HCT116 (cell line): ENCODE results near the gene FILIP1. TPM values are rescaled to one million over a fixed set of nuclear protein-coding genes. Genes with fewer than 3 reads are reported as not detected.

Experiments
- ATAC-seq: fragments of 200-7000 bp; cut with Tn5 transposase; 2 replicates; pipeline ENCODE4 v1.9.1; 2020; ENCODE audit warnings: mild to moderate bottlenecking, moderate library complexity
- Bru-seq: library from RNA; stranded (reverse); fragments of 400-500 nt; gene quantifications from one replicate; lab custom pipeline; 2021; lab: Mats Ljungman, UMichigan
- BruChase-seq, 2 experiments: library from RNA; stranded (reverse); fragments of 400-500 nt; gene quantifications; one replicate each; lab custom pipeline; 2021; lab: Mats Ljungman, UMichigan
- BruUV-seq: library from RNA; stranded (reverse); fragments of 400-500 nt; replicated peaks from 2 replicates; lab custom pipeline; 2021; lab: Mats Ljungman, UMichigan
- CTCF ChIA-PET: fragments of 300-600 bp; sonication (Branson Sonifier 250); formaldehyde crosslinking; loops from one replicate; lab custom pipeline; 2021; ENCODE audit warnings: antibody characterized with exemption; lab: Charles Lee
- POLR2A ChIA-PET: fragments of 300-600, 350-600 bp; sonication (Branson Sonifier 250); formaldehyde crosslinking; loops from one replicate; lab custom pipeline; 2021; ENCODE audit warnings: antibody characterized with exemption; lab: Charles Lee
- RAD21 ChIA-PET, 2 experiments: fragments of 300-600 bp; sonication (Branson Sonifier 250); formaldehyde crosslinking; loops; one replicate each; lab custom pipeline; 2023; ENCODE audit warnings: low total read pairs in 2 of 2; ENCODE audit not compliant: uncharacterized antibody in 2 of 2, unreplicated experiment in 2 of 2, low non-redundant PET in 1 of 2; lab: Charles Lee
- DNase-seq: peaks from one replicate; pipeline ENCODE4 v3.0.0-alpha.2; 2010; ENCODE audit warnings: low read depth, low spot score
- H2AFZ ChIP-seq: fragments of 200-600 bp; shearing (Covaris generic), sonication (generic); 2 replicates; pipeline ENCODE4 v1.6.1; 2017; ENCODE audit warnings: low read depth, mixed run types, mixed read lengths, antibody characterized with exemption, low read length; ENCODE audit not compliant: poor library complexity, severe bottlenecking
- H3K27ac ChIP-seq: 2 replicates; pipeline ENCODE4 v1.5.1; 2012; ENCODE audit warnings: low read depth, low read length
- H3K27me3 ChIP-seq: fragments of 200-600 bp; sonication (generic); 2 replicates; pipeline ENCODE4 v1.6.1; 2016; ENCODE audit warnings: mixed run types, low read length, mixed read lengths; ENCODE audit not compliant: insufficient read depth
- H3K36me3 ChIP-seq, 2 experiments: fragments of 200-500 bp in 1 of 2; fragments of 200-600 bp in 1 of 2; sonication (Bioruptor generic) in 1 of 2; sonication (generic) in 1 of 2; 2 replicates each; pipeline versions ENCODE4 v1.5.1 to v1.6.1; 2014 to 2016; ENCODE audit warnings: low read length in 2 of 2, inconsistent platforms in 1 of 2, mixed read lengths in 1 of 2, mixed run types in 1 of 2; ENCODE audit not compliant: insufficient read depth in 2 of 2, control insufficient read depth in 1 of 2
- H3K4me1 ChIP-seq, 2 experiments: fragments of 200-600 bp in 1 of 2; sonication (generic) in 1 of 2; 2 replicates each; pipeline versions ENCODE4 v1.5.1 to v1.6.1; 2012 to 2017; ENCODE audit warnings: low read length in 2 of 2, inconsistent platforms in 1 of 2, mild to moderate bottlenecking in 1 of 2, mixed read lengths in 1 of 2, mixed run types in 1 of 2, moderate library complexity in 1 of 2; ENCODE audit not compliant: insufficient read depth in 2 of 2, control insufficient read depth in 1 of 2
- H3K4me2 ChIP-seq: fragments of 200-600 bp; sonication (generic); 2 replicates; pipeline ENCODE4 v1.6.1; 2017; ENCODE audit warnings: mixed run types, low read length, mixed read lengths
- H3K4me3 ChIP-seq, 2 experiments: fragments of 200-600 bp in 1 of 2; sonication (generic) in 1 of 2; replicated peaks in 1 of 2; 2 replicates each; pipeline ENCODE4 v1.5.1; 2011 to 2016; ENCODE audit warnings: low read length in 2 of 2, control low read depth in 1 of 2, low read depth in 1 of 2, mild to moderate bottlenecking in 1 of 2, mixed read lengths in 1 of 2, mixed run types in 1 of 2
- H3K79me2 ChIP-seq: fragments of 200-600 bp; sonication (generic); 2 replicates; pipeline ENCODE4 v1.6.1; 2017; ENCODE audit warnings: mild to moderate bottlenecking, mixed run types, low read length, moderate library complexity, mixed read lengths; ENCODE audit not compliant: insufficient read depth
- H3K9ac ChIP-seq: fragments of 200-600 bp; sonication (generic); 2 replicates; pipeline ENCODE4 v1.6.1; 2016; ENCODE audit warnings: low read length, mixed read lengths
- H3K9me2 ChIP-seq: fragments of 200-600 bp; sonication (generic), shearing (Covaris generic); 2 replicates; pipeline ENCODE4 v1.6.1; 2017; ENCODE audit warnings: mixed run types, mild to moderate bottlenecking, moderate library complexity; ENCODE audit not compliant: insufficient read depth
- H3K9me3 ChIP-seq, 2 experiments: fragments of 200-500 bp in 1 of 2; fragments of 200-600 bp in 1 of 2; sonication (Bioruptor generic) in 1 of 2; sonication (generic) in 1 of 2; 2 replicates each; pipeline ENCODE4 v1.6.1; 2014 to 2017; ENCODE audit warnings: low read length in 2 of 2, mixed read lengths in 2 of 2, inconsistent platforms in 1 of 2, low read depth in 1 of 2, mild to moderate bottlenecking in 1 of 2, mixed run types in 1 of 2, moderate library complexity in 1 of 2; ENCODE audit not compliant: control insufficient read depth in 1 of 2, insufficient read depth in 1 of 2
- H4K20me1 ChIP-seq: fragments of 200-600 bp; sonication (generic), shearing (Covaris generic); 2 replicates; pipeline ENCODE4 v1.6.1; 2017; ENCODE audit warnings: mixed run types, mild to moderate bottlenecking, moderate library complexity; ENCODE audit not compliant: insufficient read depth
- CEBPB ChIP-seq: IDR thresholded peaks from 2 replicates; pipeline ENCODE4 v1.6.1; 2012; ENCODE audit warnings: low read depth
- ELF1 ChIP-seq: IDR thresholded peaks from 2 replicates; pipeline ENCODE4 v1.6.1; 2012; ENCODE audit warnings: low read depth, borderline replicate concordance
- ZFX ChIP-seq: fragments of 450-650 bp; IDR thresholded peaks from 2 replicates; pipeline ENCODE4 v1.6.1; 2017
- intact Hi-C: fragments of 100-400 bp; cut with micrococcal nuclease; formaldehyde crosslinking; loops from 2 replicates; pipeline ENCODE4 v1.10.0; 2022
- long read RNA-seq: library from polyadenylated mRNA; unstranded; transcript quantifications from one replicate; pipeline ENCODE4 v2.0.0, GENCODE V29; 2021; ENCODE audit not compliant: unreplicated experiment
- polyA plus RNA-seq: library from polyadenylated mRNA; unstranded; fragments of >200 nt; gene quantifications from 2 replicates; pipeline ENCODE4 v1.2.1, GENCODE V29; 2012; ENCODE audit warnings: missing spikeins
- total RNA-seq: library from RNA; stranded (reverse); gene quantifications from one replicate; pipeline ENCODE4 v1.2.1, GENCODE V29; 2021; ENCODE audit not compliant: unreplicated experiment
- TF ChIP-seq, protein P1 (sequence below): IDR thresholded peaks from 2 replicates; pipeline ENCODE4 v1.6.1; 2012
- TF ChIP-seq, protein P2 (sequence below): IDR thresholded peaks from 2 replicates; pipeline ENCODE4 v1.6.1; 2012; ENCODE audit warnings: low read depth
- TF ChIP-seq, protein P3 (sequence below): IDR thresholded peaks from 2 replicates; pipeline ENCODE4 v1.6.1; 2011; ENCODE audit warnings: mild to moderate bottlenecking, low read length, moderate library complexity; ENCODE audit not compliant: insufficient replicate concordance; ENCODE audit errors: extremely low read depth

The FILIP1 gene, protein sequence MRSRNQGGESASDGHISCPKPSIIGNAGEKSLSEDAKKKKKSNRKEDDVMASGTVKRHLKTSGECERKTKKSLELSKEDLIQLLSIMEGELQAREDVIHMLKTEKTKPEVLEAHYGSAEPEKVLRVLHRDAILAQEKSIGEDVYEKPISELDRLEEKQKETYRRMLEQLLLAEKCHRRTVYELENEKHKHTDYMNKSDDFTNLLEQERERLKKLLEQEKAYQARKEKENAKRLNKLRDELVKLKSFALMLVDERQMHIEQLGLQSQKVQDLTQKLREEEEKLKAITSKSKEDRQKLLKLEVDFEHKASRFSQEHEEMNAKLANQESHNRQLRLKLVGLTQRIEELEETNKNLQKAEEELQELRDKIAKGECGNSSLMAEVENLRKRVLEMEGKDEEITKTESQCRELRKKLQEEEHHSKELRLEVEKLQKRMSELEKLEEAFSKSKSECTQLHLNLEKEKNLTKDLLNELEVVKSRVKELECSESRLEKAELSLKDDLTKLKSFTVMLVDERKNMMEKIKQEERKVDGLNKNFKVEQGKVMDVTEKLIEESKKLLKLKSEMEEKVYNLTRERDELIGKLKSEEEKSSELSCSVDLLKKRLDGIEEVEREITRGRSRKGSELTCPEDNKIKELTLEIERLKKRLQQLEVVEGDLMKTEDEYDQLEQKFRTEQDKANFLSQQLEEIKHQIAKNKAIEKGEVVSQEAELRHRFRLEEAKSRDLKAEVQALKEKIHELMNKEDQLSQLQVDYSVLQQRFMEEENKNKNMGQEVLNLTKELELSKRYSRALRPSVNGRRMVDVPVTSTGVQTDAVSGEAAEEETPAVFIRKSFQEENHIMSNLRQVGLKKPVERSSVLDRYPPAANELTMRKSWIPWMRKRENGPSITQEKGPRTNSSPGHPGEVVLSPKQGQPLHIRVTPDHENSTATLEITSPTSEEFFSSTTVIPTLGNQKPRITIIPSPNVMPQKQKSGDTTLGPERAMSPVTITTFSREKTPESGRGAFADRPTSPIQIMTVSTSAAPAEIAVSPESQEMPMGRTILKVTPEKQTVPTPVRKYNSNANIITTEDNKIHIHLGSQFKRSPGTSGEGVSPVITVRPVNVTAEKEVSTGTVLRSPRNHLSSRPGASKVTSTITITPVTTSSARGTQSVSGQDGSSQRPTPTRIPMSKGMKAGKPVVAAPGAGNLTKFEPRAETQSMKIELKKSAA (N-terminal part only)
- 0.05 TPM for total RNA-seq
- polyA plus RNA-seq, result 0.01 TPM in 2 replicates
- Bru-seq, nascent RNA, result percentile 13 among the genes with signal in this experiment
- BruChase-seq, experiment 1, labeled RNA remaining after a 6-hour chase, result percentile 11 among the genes with signal in this experiment
- percentile 12 among the genes with signal in this experiment for BruChase-seq, experiment 2, labeled RNA remaining after a 2-hour chase
- long read RNA-seq, partial matches to known transcripts, result 0 of 1 reads
- long read RNA-seq, other reads (novel, unspliced or antisense), result 1 of 1 reads

DNA sequence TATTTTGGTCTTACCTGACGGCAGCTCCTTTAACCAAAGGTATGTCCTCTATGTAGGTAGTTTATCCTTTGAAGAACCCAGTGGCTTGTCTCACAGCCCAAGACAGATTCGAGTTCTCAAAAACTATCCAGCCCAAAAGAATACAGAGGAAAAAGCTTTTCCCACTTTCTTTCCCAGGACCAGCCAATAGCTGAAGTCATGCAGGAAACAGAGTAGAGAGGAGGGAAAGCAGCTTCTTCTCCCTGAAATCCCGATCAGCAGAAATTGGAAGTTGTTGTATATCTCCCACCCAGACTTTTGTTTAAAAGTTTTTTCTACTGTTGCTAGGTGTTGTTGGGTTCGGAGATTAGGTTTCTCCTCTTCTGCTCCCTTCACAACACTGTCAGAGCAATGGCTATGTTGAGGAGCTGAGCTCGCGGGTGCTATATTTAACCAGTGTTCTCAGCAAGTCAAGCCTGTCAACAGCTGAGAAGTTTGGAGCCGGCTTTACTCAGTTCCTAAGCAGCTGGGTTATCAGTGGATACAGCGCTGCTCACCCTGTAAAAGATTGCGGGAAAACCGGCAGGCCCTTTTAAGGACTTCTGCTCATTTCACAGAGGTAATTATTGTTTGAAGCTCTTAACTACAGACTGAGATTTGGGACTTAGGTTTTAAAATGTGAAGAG is at the start of gene FILIP1:
FILIP1 (minus strand) TSS at position 401 of the 665 bp plus-strand sequence. CDS start 78,828 bp downstream, outside the sequence.
- H3K79me2 ChIP-seq, result no peaks in the 10 kb centered on the region
- TF ChIP-seq, protein P1, sequence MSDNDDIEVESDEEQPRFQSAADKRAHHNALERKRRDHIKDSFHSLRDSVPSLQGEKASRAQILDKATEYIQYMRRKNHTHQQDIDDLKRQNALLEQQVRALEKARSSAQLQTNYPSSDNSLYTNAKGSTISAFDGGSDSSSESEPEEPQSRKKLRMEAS, result no peak
- TF ChIP-seq ZFX, result no peak
- TF ChIP-seq, protein P2, sequence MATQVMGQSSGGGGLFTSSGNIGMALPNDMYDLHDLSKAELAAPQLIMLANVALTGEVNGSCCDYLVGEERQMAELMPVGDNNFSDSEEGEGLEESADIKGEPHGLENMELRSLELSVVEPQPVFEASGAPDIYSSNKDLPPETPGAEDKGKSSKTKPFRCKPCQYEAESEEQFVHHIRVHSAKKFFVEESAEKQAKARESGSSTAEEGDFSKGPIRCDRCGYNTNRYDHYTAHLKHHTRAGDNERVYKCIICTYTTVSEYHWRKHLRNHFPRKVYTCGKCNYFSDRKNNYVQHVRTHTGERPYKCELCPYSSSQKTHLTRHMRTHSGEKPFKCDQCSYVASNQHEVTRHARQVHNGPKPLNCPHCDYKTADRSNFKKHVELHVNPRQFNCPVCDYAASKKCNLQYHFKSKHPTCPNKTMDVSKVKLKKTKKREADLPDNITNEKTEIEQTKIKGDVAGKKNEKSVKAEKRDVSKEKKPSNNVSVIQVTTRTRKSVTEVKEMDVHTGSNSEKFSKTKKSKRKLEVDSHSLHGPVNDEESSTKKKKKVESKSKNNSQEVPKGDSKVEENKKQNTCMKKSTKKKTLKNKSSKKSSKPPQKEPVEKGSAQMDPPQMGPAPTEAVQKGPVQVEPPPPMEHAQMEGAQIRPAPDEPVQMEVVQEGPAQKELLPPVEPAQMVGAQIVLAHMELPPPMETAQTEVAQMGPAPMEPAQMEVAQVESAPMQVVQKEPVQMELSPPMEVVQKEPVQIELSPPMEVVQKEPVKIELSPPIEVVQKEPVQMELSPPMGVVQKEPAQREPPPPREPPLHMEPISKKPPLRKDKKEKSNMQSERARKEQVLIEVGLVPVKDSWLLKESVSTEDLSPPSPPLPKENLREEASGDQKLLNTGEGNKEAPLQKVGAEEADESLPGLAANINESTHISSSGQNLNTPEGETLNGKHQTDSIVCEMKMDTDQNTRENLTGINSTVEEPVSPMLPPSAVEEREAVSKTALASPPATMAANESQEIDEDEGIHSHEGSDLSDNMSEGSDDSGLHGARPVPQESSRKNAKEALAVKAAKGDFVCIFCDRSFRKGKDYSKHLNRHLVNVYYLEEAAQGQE, result no peak
- TF ChIP-seq, protein P3, sequence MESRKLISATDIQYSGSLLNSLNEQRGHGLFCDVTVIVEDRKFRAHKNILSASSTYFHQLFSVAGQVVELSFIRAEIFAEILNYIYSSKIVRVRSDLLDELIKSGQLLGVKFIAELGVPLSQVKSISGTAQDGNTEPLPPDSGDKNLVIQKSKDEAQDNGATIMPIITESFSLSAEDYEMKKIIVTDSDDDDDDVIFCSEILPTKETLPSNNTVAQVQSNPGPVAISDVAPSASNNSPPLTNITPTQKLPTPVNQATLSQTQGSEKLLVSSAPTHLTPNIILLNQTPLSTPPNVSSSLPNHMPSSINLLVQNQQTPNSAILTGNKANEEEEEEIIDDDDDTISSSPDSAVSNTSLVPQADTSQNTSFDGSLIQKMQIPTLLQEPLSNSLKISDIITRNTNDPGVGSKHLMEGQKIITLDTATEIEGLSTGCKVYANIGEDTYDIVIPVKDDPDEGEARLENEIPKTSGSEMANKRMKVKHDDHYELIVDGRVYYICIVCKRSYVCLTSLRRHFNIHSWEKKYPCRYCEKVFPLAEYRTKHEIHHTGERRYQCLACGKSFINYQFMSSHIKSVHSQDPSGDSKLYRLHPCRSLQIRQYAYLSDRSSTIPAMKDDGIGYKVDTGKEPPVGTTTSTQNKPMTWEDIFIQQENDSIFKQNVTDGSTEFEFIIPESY, result no peak
- TF ChIP-seq ELF1, result no peak
- no peak for TF ChIP-seq CEBPB
- POLR2A ChIA-PET, result no interaction called here
- no peak within 1 kb of the TSS for H3K9ac ChIP-seq
- H3K4me1 ChIP-seq, result peaks cover 5 to 11% of the 10 kb centered on the region in 2 experiments; a peak in 3 of 4 replicates
- intact Hi-C loops, result no loop called here
- no peak for ATAC-seq
- CTCF ChIA-PET, result no interaction called here
- no peaks in the 10 kb centered on the region for H3K36me3 ChIP-seq
- H2AFZ ChIP-seq, result peak within 1 kb of the TSS; percentile 62
- RAD21 ChIA-PET, result no interaction called here
- H4K20me1 ChIP-seq, result no peaks in the 10 kb centered on the region
- no peaks in the 10 kb centered on the region for H3K9me2 ChIP-seq
- DNase-seq, result no peak
- no peak within 1 kb of the TSS for H3K4me3 ChIP-seq
- no peak within 1 kb of the TSS for H3K4me2 ChIP-seq
- H3K9me3 ChIP-seq, result no peaks in the 10 kb centered on the region
- no peaks in the 10 kb centered on the region for H3K27me3 ChIP-seq
- no TSS peak for BruUV-seq
- no peak within 1 kb of the TSS for H3K27ac ChIP-seq
